Astrocyte (in vitro differentiated cells and primary cell): ENCODE measurements around the gene HSF4. TPM values are rescaled to one million over a fixed set of nuclear protein-coding genes. Genes with fewer than 3 reads are reported as not detected.

Experiments used
- DNase-seq: peaks from one replicate; pipeline ENCODE4 v3.0.0-alpha.2; 2010; ENCODE audit warnings: low read depth
- FAIRE-seq: peaks from 2 replicates; lab custom pipeline; 2011; peaks lifted over from hg19 to GRCh38; lab: Jason Lieb, UNC
- H2AFZ ChIP-seq: 2 replicates; pipeline ENCODE4 v1.6.0; 2012; ENCODE audit warnings: low read depth, low read length, inconsistent platforms
- H3K27ac ChIP-seq: 2 replicates; pipeline ENCODE4 v1.5.1; 2011; ENCODE audit warnings: low read depth, low read length, inconsistent platforms
- H3K27me3 ChIP-seq: 2 replicates; pipeline ENCODE4 v1.6.0; 2011; ENCODE audit warnings: low read length, inconsistent platforms; ENCODE audit not compliant: insufficient read depth
- H3K36me3 ChIP-seq: 2 replicates; pipeline ENCODE4 v1.5.1; 2011; ENCODE audit warnings: low read length, inconsistent platforms; ENCODE audit not compliant: insufficient read depth
- H3K4me1 ChIP-seq: 2 replicates; pipeline ENCODE4 v1.5.1; 2011; ENCODE audit warnings: low read length, inconsistent platforms; ENCODE audit not compliant: insufficient read depth
- H3K4me2 ChIP-seq: 2 replicates; pipeline ENCODE4 v1.6.0; 2012; ENCODE audit warnings: low read length, inconsistent platforms
- H3K4me3 ChIP-seq: 2 replicates; pipeline ENCODE4 v1.5.1; 2011; ENCODE audit warnings: low read depth, mild to moderate bottlenecking, low read length, inconsistent platforms; ENCODE audit not compliant: insufficient read depth
- H3K79me2 ChIP-seq: 2 replicates; pipeline ENCODE4 v1.6.0; 2012; ENCODE audit warnings: mild to moderate bottlenecking, low read length, inconsistent platforms; ENCODE audit not compliant: insufficient read depth
- H3K9ac ChIP-seq: 2 replicates; pipeline ENCODE4 v1.6.0; 2012; ENCODE audit warnings: mild to moderate bottlenecking, low read length, inconsistent platforms
- H3K9me3 ChIP-seq: 2 replicates; pipeline ENCODE4 v1.5.1; 2012; ENCODE audit warnings: low read depth, mild to moderate bottlenecking, low read length, inconsistent platforms; ENCODE audit not compliant: insufficient read depth
- H4K20me1 ChIP-seq: 2 replicates; pipeline ENCODE4 v1.6.0; 2012; ENCODE audit warnings: low read length, inconsistent platforms; ENCODE audit not compliant: insufficient read depth
- H3K27ac Mint-ChIP-seq: one replicate; pipeline ENCODE4 v1.8.0; 2021; ENCODE audit warnings: mild to moderate bottlenecking, mixed read lengths; ENCODE audit not compliant: unreplicated experiment
- H3K27me3 Mint-ChIP-seq: one replicate; pipeline ENCODE4 v1.8.0; 2021; ENCODE audit warnings: low read depth, mixed read lengths; ENCODE audit not compliant: unreplicated experiment
- H3K36me3 Mint-ChIP-seq: one replicate; pipeline ENCODE4 v1.8.0; 2021; ENCODE audit warnings: low read depth, mixed read lengths; ENCODE audit not compliant: unreplicated experiment
- H3K4me1 Mint-ChIP-seq: one replicate; pipeline ENCODE4 v1.8.0; 2021; ENCODE audit warnings: low read depth, mixed read lengths; ENCODE audit not compliant: unreplicated experiment
- H3K4me3 Mint-ChIP-seq: one replicate; pipeline ENCODE4 v1.8.0; 2021; ENCODE audit warnings: mild to moderate bottlenecking, moderate library complexity, mixed read lengths; ENCODE audit not compliant: unreplicated experiment
- H3K9me3 Mint-ChIP-seq: one replicate; pipeline ENCODE4 v1.8.0; 2021; ENCODE audit warnings: mild to moderate bottlenecking, mixed read lengths; ENCODE audit not compliant: unreplicated experiment
- CTCF ChIP-seq: IDR thresholded peaks from 2 replicates; pipeline ENCODE4 v1.5.1; 2011; ENCODE audit warnings: low read depth, mild to moderate bottlenecking, inconsistent platforms, low read length, moderate library complexity; ENCODE audit not compliant: insufficient read depth
- EZH2 ChIP-seq: IDR thresholded peaks from 2 replicates; pipeline ENCODE4 v1.6.1; 2012; ENCODE audit warnings: mild to moderate bottlenecking, low read length, inconsistent platforms; ENCODE audit not compliant: insufficient read depth
- total RNA-seq: library from RNA; stranded (reverse); gene quantifications from 2 replicates; pipeline ENCODE4 v1.2.1, GENCODE V29; 2021

HSF4 gene
- total RNA-seq, 1 donor from 2014 or later: 4.5 TPM

DNA sequence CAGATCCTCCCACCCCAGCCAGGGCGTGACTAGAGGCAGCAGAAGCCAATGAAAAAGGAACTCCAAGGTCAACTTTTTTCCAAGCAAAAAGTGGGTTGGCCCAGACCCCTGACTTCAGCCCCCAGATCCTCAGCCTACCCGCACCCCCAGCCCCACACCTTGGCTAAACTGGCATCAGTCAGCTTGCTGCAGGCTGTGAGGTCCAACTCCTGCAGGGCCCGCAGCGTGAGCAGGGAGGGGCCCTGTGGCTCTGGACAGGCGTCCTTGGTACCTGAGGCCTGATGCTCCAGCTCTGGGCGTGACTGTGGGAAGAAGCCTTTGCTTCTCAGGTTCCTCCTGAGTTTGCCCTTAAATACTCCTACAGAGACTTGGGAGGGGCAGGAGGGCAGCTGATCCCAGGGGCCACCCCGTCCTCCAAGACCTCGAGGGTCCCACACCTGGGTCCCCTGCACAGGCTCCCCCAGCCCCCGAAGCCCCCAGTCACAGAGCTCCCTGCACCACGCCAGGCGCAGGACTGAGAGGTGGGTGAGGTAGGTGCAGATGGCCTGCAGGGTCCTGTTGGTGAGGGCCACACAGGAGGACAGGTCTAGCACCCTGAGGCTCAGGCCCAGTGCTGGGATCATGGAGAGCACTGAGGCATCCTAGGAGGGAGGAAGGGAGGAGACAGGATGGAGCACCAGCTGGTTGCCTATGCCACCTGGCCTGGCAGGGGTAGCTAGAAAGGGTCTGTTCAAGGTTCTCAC, 43.8 kb downstream of the HSF4 start:
- Histone ChIP-seq H3K27me3 (no peaks in the 10 kb centered on the region), H4K20me1 (no peaks in the 10 kb centered on the region), H3K9me3 (no peaks in the 10 kb centered on the region), H3K4me1 (peaks cover 12% of the 10 kb centered on the region), H3K27ac (no peak overlapping the region), H2AFZ (no peak overlapping the region), H3K4me2 (no peak overlapping the region), H3K9ac (no peak overlapping the region), H3K79me2 (no peaks in the 10 kb centered on the region), H3K36me3 (no peaks in the 10 kb centered on the region), H3K4me3 (no peak overlapping the region)
- Mint-ChIP-seq H3K36me3 (peaks cover 8% of the 10 kb centered on the region), H3K27ac (no peak overlapping the region), H3K9me3 (no peaks in the 10 kb centered on the region), H3K27me3 (peaks cover 6% of the 10 kb centered on the region), H3K4me3 (no peak overlapping the region), H3K4me1 (peaks cover 2% of the 10 kb centered on the region)
- no peak for DNase-seq
- FAIRE-seq: no peak
- TF ChIP-seq EZH2 (no peak), CTCF (no peak)

- Histone ChIP-seq H4K20me1 (no peaks in the 10 kb centered on the region), H3K27ac (no peak overlapping the region), H3K9me3 (no peaks in the 10 kb centered on the region), H3K36me3 (no peaks in the 10 kb centered on the region), H3K4me3 (no peak overlapping the region), H3K4me1 (peaks cover 12% of the 10 kb centered on the region), H2AFZ (no peak overlapping the region), H3K4me2 (no peak overlapping the region), H3K9ac (no peak overlapping the region), H3K79me2 (no peaks in the 10 kb centered on the region), H3K27me3 (no peaks in the 10 kb centered on the region)
- peaks cover 8% of the 10 kb centered on the region for H3K36me3 Mint-ChIP-seq
- no peak for TF ChIP-seq EZH2
- TF ChIP-seq CTCF: no peak
- no peaks in the 10 kb centered on the region for H3K9me3 Mint-ChIP-seq
- peaks cover 2% of the 10 kb centered on the region for H3K4me1 Mint-ChIP-seq
- no peak overlapping the region for H3K4me3 Mint-ChIP-seq
- peaks cover 6% of the 10 kb centered on the region for H3K27me3 Mint-ChIP-seq
- H3K27ac Mint-ChIP-seq: no peak overlapping the region
- no peak for FAIRE-seq
- no peak for DNase-seq
Measured at GRCh38 chr16:67209565-67209964, 45.0 kb downstream of the HSF4 start.
